ENCODE data around the gene DOCK1.
"Not testable (repeated sequence)": the region's sequence is repeated elsewhere in the genome, so short reads cannot be mapped to it uniquely, and the experiment has no call there.

The DOCK1 gene

GRCh38 chr10:126926568-126926967 lies 21.3 kb downstream of the DOCK1 start:
- DNase-seq (ENCODE audit: low spot score), result no peak

- DNase-seq (ENCODE audit: low spot score), result no peak
Observed at GRCh38 chr10:126927799-126928198, 22.6 kb downstream of the DOCK1 start.

GRCh38 chr10:126928274-126928673 lies 23.0 kb downstream of the DOCK1 start:
- DNase-seq (ENCODE audit: low spot score), result no peak

- no peak for DNase-seq (ENCODE audit: low spot score)
Observed at GRCh38 chr10:126929391-126929790, 24.2 kb downstream of the DOCK1 start.

- no peak for DNase-seq (ENCODE audit: low spot score)
Observed at GRCh38 chr10:126930131-126930882, 25.1 kb downstream of the DOCK1 start.

GRCh38 chr10:126930883-126931503 lies 25.8 kb downstream of the DOCK1 start:
- DNase-seq (ENCODE audit: low spot score), result no peak

GRCh38 chr10:126931544-126931943 lies 26.3 kb downstream of the DOCK1 start:
- DNase-seq (ENCODE audit: low spot score), result no peak

- no peak for DNase-seq (ENCODE audit: low spot score)
Observed at GRCh38 chr10:126932516-126932915, 27.3 kb downstream of the DOCK1 start.

GRCh38 chr10:126933116-126933515 lies 27.9 kb downstream of the DOCK1 start:
- no peak for DNase-seq (ENCODE audit: low spot score)

- no peak for DNase-seq (ENCODE audit: low spot score)
Observed at GRCh38 chr10:126935263-126935946, 30.2 kb downstream of the DOCK1 start.

GRCh38 chr10:126937026-126937425 lies 31.8 kb downstream of the DOCK1 start:
- no peak for DNase-seq (ENCODE audit: low spot score)

GRCh38 chr10:126938121-126938520 lies 32.9 kb downstream of the DOCK1 start:
- not testable (repeated sequence) for DNase-seq (ENCODE audit: low spot score)

- DNase-seq (ENCODE audit: low spot score), result no peak
Observed at GRCh38 chr10:126939706-126940105, 34.5 kb downstream of the DOCK1 start.

GRCh38 chr10:126940670-126941310 lies 35.6 kb downstream of the DOCK1 start:
- no peak for DNase-seq (ENCODE audit: low spot score)

GRCh38 chr10:126944191-126944590 lies 39.0 kb downstream of the DOCK1 start:
- no peak for DNase-seq (ENCODE audit: low spot score)

GRCh38 chr10:126945351-126946030 lies 40.3 kb downstream of the DOCK1 start:
- no peak for DNase-seq (ENCODE audit: low spot score)

- no peak for DNase-seq (ENCODE audit: low spot score)
Observed at GRCh38 chr10:126946746-126947145, 41.5 kb downstream of the DOCK1 start.

GRCh38 chr10:126948355-126949160 lies 43.3 kb downstream of the DOCK1 start:
- DNase-seq (ENCODE audit: low spot score), result no peak

- no peak for DNase-seq (ENCODE audit: low spot score)
Observed at GRCh38 chr10:126949161-126949503, 43.9 kb downstream of the DOCK1 start.

GRCh38 chr10:126950401-126951105 lies 45.3 kb downstream of the DOCK1 start:
- no peak for DNase-seq (ENCODE audit: low spot score)

GRCh38 chr10:126953886-126954285 lies 48.7 kb downstream of the DOCK1 start:
- no peak for DNase-seq (ENCODE audit: low spot score)
